GM18907 (cell line): Measurements from ENCODE around the gene FN1.

Experiments used
- ATAC-seq: cut with Tn5 transposase; IDR thresholded peaks from one replicate; pipeline ENCODE4 v1.9.1; 2021; ENCODE audit warnings: mild to moderate bottlenecking, moderate library complexity; ENCODE audit not compliant: unreplicated experiment

FN1 gene

DNA sequence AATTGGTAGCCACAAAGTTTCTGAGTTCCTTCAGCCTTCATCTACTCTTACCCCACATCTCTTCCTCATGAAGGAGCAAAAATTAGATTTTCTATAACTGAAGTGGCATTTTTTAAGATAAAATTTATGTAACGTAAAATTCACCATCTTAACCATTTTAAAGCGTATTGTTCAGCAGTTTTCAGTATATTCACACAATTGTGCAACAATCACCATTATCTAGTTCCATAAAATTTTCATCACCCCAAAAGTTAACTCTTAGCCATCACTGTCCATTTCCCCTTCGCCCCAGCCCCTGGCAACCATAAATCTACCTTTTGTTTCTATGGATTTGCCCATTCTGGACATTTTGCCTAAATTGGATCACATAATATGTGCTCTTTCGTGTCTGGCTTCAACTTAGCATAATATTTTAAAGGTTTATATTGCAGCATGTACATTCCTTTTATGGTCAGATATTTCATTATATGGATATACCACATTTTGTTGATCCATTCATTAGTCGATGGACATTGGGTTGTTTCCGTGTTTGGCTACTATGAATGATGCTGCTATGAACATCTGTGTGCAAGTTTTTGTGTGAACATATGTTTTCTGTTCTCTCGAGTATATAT, 79.4 kb downstream of the FN1 start:
- ATAC-seq, result no peak

DNA sequence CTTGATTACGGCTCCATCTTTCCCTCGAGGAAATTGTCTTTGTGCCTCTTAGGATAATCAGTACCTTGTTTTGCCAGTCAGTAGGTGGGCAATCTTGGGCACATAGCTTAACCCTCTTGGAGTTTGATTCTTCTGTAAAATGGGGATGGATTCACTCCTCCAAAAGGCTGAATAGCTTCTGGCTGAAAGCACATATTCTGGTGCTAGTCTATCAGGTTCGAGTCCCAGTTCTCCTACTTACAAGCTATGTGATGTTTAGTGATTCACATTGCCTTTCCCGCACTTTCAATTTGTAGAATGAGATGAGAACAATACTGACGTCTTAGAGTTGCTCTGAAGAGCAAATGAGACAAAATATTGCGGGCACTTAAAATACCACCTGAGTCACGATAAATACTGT, 80.1 kb downstream of the FN1 start:
- no peak for ATAC-seq

DNA sequence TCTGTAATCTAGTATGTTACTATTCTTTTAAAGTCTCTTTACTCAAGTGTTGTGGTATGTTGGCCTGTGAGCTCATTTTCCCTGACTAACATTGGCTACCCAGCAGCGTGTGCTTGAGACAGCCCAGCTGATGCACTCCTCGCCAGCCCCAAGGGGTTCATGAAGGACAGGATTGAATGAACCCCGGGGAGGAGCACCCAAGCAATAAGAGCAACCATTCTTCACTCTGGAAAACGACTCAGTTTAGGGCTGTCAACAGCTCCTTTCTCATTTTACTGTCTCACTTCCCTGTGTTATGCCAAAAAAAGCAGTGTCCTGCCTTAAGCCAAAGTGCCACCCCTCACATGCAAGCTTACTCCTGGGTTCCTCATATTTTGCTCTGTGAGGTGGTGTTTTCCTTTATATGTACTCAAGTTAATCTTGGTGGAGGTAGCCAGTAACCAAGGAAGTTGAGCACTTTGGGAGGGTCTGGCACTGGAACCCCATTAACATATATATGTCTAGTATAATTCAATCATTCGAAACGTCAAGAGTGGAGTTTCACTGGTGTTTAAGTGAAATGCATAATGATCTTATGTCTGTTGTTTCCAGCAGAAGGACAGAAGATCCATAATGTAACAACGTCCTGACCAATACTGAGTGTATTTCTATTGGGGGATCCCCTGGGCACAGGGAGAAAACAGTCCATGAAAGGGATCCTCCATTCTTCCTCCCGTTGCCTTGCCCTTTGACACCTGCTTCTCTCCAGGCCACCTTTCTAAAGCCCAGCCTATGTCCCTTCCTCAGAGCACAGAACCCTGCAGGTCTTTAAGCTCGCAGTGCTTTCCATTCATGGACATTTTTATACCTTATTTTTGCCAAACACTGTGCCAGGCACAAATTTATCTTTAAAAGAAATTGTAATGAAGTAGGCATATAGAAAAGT, 80.8 kb downstream of the FN1 start:
- no peak for ATAC-seq

DNA sequence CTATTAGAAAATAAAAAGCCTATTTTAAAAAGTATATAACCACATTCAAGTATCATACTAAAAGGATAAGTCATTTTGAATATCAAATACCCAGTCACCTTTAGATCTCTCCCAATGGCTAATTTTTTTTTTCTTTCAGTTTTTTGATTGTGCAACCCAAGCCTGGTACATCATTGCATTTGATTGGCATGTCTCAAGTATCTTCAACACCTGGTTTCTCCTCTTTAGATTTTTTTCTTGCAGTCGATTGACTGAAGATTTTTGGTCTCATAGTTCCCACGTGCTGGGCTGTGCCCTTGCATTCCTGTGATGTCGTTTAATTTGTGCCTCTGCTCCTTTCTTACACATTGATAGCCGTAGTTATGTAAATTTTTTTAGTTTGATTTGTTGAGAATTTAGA, 83.3 kb downstream of the FN1 start:
- no peak for ATAC-seq

DNA sequence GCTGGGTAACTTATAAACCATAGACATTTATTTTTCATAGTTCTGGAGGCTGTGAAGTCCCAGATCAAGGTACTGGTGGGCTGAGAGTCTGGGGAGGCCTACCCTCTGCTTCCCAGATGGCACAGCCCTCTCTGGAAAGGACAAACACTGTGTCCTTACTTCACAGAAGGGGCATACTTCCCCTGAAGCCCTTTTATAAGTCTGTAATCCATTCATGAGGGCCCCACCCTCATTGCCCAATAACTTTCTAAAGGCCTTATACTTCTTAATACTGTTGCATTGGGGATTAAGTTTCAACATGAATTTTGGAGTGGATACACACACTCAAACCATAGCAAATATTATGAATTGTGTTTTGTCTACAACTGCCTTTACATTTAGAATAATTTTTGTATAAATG, 88.0 kb downstream of the FN1 start:
- ATAC-seq, result no peak

GRCh38 chr2:215338883-215339679, 96.8 kb downstream of the FN1 start:
- no peak for ATAC-seq

GRCh38 chr2:215332872-215333595, 102.8 kb downstream of the FN1 start:
- ATAC-seq, result peak; percentile 91

DNA sequence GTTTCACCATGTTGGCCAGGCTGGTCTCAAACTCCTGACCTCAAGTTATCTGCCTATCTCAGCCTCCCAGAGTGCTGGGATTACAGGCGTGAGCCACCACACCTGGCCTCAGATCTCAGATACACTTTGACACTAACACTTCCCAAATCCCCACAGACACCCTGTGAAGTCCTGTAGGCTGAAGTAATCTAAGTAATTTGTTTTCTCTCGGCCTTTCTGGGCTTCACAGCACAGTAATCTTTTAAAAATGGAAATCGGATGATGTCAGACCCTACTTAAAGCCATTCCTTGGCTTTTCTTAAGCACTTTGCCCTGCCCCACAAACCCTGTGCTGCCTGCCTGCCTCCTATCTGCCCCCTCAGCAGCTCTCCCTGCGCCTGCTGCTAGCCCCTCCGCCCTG, 107.8 kb downstream of the FN1 start:
- ATAC-seq, result no peak

DNA sequence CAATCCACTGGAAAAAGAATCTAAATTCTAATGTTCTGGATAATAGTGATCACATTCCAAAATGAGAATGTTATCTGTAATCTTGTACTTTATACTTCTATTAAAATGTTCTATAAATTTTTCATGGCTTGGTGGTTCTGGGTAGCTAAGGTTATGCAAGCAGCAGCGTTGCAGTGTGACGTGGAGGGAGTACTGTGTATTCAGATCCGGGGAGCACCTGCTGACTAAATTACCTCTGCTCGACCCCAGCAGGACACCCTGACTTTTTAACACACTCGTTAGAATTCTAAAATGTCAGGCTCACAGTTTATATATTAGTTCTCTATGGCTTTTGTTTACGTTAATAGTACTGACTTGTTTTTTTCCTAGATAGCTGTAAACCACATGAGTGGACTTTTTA, 111.1 kb downstream of the FN1 start:
- ATAC-seq, result no peak

GRCh38 chr2:215320679-215321078, 115.2 kb downstream of the FN1 start:
- ATAC-seq, result no peak

DNA sequence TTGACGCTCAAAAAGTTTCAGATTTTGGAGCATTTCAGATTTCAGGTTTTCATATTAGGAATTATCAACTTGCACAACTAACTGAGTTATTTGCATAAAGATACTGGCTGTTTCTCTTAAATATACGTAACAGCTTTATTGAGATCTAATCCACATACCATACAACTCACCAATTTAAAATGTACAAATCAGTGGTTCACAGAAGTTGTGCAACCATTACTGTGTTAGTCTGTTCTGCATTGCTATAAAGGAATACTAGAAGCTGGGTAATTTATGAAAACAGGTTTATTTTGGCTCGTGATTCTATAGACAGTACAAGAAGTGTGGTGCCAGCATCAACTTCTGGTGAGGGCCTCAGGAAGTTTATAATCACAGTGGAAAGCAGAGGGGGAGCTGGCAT, 115.8 kb downstream of the FN1 start:
- ATAC-seq, result no peak

DNA sequence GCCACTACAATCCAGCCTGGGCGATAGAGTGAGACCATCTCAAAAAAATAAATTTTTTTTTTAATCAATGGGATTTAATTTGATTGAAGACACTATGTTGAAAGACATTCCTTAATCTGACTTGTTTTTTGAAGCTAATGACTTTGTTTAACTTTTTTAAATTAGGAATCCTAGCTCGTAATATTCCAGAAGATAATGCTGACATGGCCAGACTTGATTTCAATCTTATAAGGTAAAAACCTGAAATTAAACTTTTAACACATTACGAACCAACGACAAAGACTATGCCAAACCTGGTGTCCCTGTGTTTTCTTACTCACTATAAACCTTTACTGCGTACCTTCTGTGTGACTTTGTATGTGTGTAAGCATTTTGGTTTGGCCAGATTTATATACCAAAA, 116.4 kb downstream of the FN1 start:
- ATAC-seq, result no peak

DNA sequence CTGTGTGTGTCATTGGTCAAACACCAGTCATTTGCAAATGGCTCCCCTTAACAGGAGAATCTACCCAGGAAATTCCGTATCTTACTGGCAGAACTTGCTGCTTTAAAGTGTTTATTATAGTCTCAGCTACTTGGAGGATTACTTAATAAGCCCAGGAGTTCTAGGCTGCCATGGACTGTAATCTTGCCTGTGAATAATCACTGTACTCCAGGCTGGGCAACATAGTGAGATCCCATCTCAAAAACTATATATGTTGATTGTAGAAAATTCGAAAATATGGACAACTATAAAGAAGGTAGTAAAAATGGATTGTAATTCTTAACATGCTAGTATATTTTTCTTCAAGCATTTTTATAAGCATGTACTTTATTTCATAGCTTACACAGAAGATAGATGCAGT, 119.5 kb downstream of the FN1 start:
- no peak for ATAC-seq

DNA sequence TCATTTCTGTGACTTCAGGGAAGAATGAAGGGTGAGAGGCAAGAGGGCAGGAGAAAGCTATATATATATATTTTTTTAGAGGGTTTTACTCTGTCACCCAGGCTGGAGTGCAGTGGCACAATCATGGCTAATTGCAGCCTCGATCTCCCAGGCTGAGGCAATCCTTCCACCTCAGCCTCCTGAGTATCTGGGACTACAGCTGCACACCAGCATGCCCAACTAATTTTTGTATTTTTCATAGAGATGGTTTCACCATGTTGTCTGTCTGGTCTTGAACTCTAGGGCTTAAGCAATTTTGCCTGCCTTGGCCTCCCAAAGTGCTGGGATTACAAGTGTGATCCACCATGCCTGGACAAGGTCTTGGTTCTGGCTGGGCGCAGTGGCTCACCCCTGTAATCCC, 120.6 kb downstream of the FN1 start:
- no peak for ATAC-seq

DNA sequence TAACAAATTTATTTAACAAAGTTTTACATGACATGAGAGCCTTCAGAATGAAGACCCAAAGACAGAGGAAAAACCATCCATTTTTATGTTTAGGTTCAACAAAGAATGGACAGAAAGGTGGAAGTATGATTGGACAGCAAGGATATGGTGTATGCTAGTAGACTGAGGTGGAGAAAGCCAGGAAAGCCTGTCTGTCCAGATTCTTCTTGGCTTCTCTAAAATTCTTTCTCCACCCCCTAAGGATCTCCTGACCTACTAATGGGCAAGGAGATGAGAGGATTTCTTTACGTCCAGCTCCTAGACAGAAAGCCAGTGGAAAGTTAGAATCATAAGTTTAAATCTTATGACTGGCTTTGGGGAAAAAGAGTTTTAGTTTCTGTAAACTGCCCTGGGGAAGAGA, 121.0 kb downstream of the FN1 start:
- ATAC-seq, result no peak

DNA sequence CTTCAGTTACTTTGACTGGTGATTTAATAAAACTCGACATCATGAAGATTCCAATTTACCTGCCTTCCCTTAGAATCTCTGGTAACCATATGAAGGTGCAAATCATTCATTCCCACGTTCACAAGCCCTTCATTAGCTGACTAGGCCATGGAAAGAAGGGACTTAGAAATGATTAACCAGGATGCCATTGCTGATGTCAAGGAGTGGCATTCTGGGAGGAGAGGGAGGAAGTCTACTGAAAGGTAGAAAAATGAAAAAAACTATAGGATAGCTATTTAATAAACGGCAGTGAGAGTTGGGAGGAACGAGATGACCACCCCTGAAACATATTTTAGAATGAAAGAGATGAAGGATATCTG, 122.6 kb downstream of the FN1 start:
- ATAC-seq, result no peak

GRCh38 chr2:215311625-215312396, 124.1 kb downstream of the FN1 start, which contains the start of gene ATIC:
TSS of gene ATIC (plus strand) at chr2:215312059. CDS start at chr2:215312143, 84 bp downstream.
- peak; percentile 99 for ATAC-seq

DNA sequence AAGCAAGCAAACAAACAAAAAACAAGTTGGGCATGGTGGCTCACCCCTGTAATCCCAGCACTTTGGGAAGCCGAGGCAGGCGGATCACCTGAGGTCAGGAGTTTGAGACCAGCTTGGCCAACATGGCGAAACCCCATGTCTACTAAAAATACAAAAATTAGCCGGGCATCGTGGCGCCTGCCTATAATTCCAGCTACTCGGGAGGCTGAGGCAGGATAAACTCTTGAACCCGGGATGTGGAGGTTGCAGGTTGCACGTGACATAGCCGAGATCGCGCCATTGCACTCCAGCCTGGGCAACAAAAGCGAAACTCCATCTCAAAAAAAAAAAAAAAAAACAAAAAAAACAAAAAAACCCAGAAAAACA, 124.6 kb downstream of the FN1 start:
- peak; percentile 32 for ATAC-seq
